Large intestine (tissue), 3 donors: Measurements from ENCODE around the gene EMX2. TPM values are rescaled to one million over a fixed set of nuclear protein-coding genes. Genes with fewer than 3 reads are reported as not detected.
"Not testable (repeated sequence)": the region's sequence is repeated elsewhere in the genome, so short reads cannot be mapped to it uniquely, and the experiment has no call there.

Experiments
- DNase-seq, 2 donors: peaks; one replicate each; pipeline versions ENCODE4 v3.0.0 to v3.0.0-alpha.2; 2013
- H3K27ac ChIP-seq: one replicate; pipeline ENCODE4 v1.5.1; 2013; ENCODE audit warnings: low read length
- H3K27me3 ChIP-seq: 2 replicates; pipeline ENCODE4 v1.6.1; 2013; ENCODE audit warnings: low read length; ENCODE audit not compliant: control insufficient read depth, insufficient read depth
- H3K36me3 ChIP-seq: 2 replicates; pipeline ENCODE4 v1.6.1; 2013; ENCODE audit warnings: low read length; ENCODE audit not compliant: control insufficient read depth, insufficient read depth
- H3K4me1 ChIP-seq: one replicate; pipeline ENCODE4 v1.6.1; 2013; ENCODE audit warnings: low read length; ENCODE audit not compliant: control insufficient read depth, insufficient read depth
- H3K4me3 ChIP-seq: one replicate; pipeline ENCODE4 v1.5.1; 2013; ENCODE audit warnings: low read length
- H3K9me3 ChIP-seq: one replicate; pipeline ENCODE4 v1.6.1; 2013; ENCODE audit warnings: mild to moderate bottlenecking, low read depth, low read length, moderate library complexity; ENCODE audit not compliant: control insufficient read depth
- WGBS: methylation state at CpG from one replicate; pipeline ENCODE4 v1.1.5; 2013; ENCODE audit warnings: low lambda C conversion rate; ENCODE audit not compliant: insufficient coverage; 5-methylcytosine and 5-hydroxymethylcytosine counted together
- polyA plus RNA-seq: library from polyadenylated mRNA; unstranded; fragments of 120-200 nt; gene quantifications from one replicate; pipeline ENCODE4 v1.2.1, GENCODE V29; 2013

The EMX2 gene
- polyA plus RNA-seq, 1 donor: not detected

DNA sequence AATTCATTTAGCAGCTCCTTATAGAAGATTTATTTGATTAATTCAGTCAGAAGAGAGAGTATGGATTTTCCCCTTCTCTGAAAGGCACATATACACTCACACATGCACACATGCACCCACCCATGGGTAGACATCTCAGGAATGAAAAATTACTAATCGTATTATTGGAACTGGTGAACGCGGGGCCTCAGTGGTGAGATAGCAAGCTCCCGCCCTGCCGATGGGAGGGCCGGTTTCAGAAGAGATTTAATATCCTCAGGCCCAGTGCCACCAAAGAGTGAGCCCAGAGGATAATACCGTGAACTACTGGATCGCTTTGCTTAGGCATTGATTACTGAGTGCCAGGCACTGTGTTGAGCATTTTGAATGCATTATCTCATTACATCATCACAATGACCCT, 38.0 kb upstream of the EMX2 start:
- Histone ChIP-seq H3K4me1 (no peaks in the 10 kb centered on the region), H3K27me3 (peaks cover 4% of the 10 kb centered on the region), H3K27ac (no peak overlapping the region), H3K36me3 (no peaks in the 10 kb centered on the region), H3K4me3 (no peak overlapping the region), H3K9me3 (no peaks in the 10 kb centered on the region)
- DNase-seq: no peak
- no CpG with 5 or more reads among the region's 8 CpGs for WGBS

DNA sequence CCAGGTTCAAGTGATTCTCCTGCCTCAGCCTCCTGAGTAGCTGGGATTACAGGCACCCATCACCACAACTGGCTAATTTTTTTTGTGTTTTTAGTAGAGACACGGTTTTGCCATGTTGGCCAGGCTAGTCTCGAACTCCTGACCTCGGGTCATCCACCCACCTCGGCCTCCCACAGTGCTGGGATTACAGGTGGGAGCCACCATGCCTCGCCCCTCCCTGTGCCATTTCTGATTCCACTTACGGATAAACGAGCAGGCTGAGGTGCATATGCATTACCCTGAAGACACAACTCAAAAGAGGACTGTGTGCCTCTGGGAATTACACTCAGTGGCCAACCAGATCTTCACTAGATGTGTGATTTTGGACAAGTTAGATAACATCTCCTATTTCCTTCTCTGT, 35.5 kb upstream of the EMX2 start:
- H3K9me3 ChIP-seq, H3K36me3 ChIP-seq, H3K27me3 ChIP-seq, H3K4me3 ChIP-seq, H3K27ac ChIP-seq, DNase-seq, H3K4me1 ChIP-seq: not testable (repeated sequence)
- WGBS: no CpG with 5 or more reads among the region's 7 CpGs

DNA sequence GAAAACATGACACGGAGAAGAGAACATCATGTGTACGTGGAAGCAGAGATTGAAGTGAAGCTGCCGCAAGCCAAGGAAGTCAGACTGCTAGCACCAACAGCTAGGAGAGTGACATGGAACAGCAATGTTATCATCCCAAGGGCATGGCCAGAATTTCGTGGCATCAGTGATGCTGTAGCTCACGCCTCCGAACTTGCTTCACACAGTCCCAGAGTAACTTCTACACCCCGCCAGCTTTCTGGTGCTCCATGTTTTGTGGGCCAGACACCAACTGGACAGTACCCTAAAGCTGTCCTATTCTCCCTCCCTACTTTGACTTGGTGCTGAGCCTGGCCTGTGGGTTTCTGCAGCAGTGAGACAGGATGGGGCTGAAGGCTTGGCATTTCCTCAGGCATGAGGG, 33.0 kb upstream of the EMX2 start:
- no peak for DNase-seq
- WGBS: 94% methylated on average over 2 of the region's 7 CpGs
- Histone ChIP-seq H3K4me1 (no peaks in the 10 kb centered on the region), H3K9me3 (no peaks in the 10 kb centered on the region), H3K36me3 (no peaks in the 10 kb centered on the region), H3K4me3 (no peak overlapping the region), H3K27me3 (peaks cover 2% of the 10 kb centered on the region), H3K27ac (no peak overlapping the region)

DNA sequence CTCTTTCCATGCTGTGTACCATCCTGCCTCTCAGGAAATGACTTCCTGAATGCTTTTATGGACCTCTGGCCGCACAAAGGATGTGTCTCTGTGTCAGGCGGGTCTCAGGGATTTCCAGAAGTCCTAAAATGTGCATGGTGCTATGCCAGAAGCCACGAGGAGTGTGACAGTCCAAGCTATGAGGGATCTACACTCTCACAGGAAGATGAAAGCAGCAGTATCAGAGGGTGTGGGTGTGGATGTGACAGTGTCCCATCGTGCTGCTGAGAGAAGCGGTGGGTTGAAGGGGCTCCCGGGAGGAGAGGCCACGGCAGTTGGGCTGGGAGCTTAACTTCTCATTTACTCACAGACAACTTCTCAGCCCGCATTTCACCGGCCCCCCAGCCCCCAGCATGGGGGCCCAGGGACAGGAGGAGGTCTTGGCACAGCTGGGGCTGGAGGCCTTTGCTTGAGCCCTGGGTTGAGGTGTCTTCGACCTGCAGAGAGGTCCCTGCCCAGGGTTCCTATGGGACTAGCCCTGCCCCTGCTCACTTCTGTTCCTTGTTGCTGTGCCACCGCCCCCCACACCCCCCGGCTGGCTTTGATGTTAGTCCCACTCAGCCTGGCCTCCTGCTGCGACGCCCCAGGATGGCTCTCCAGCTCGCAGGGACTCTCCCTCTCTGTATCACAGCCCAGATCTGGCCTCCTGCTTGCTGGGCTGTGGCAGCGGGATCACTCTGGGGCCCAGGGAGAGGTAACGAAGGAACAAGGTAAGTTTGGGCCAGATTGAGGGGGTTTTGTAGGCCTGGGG, 30.8 kb upstream of the EMX2 start:
- no peak overlapping the region for H3K27ac ChIP-seq
- no peaks in the 10 kb centered on the region for H3K9me3 ChIP-seq
- no peaks in the 10 kb centered on the region for H3K36me3 ChIP-seq
- no peak for DNase-seq
- no peaks in the 10 kb centered on the region for H3K27me3 ChIP-seq
- no CpG with 5 or more reads among the region's 17 CpGs for WGBS
- H3K4me1 ChIP-seq: no peaks in the 10 kb centered on the region
- no peak overlapping the region for H3K4me3 ChIP-seq

DNA sequence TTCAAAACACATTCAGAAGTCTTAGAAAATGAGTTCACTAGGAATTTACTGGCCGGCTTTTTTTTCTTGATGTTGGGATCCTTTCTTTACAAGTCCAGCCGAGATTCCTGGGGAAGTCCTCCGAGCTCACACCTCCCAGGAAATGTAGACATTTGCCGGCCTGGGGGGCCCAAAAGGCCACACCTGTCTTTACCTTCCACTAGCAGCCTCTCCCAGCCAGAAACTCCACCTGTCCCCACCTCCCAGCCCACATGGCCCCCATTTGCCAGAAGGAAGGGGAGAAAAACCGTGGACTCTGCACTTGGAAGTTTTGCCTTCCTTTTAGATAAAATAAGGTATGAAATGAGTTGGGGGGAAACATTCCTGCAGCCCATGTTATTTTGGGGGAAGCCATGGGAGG, 27.6 kb upstream of the EMX2 start:
- DNase-seq: no peak
- Histone ChIP-seq H3K9me3 (no peaks in the 10 kb centered on the region), H3K27ac (no peak overlapping the region), H3K36me3 (no peaks in the 10 kb centered on the region), H3K4me1 (peaks cover 4% of the 10 kb centered on the region), H3K4me3 (no peak overlapping the region), H3K27me3 (peaks cover 3% of the 10 kb centered on the region)
- WGBS: no CpG with 5 or more reads among the region's 5 CpGs

DNA sequence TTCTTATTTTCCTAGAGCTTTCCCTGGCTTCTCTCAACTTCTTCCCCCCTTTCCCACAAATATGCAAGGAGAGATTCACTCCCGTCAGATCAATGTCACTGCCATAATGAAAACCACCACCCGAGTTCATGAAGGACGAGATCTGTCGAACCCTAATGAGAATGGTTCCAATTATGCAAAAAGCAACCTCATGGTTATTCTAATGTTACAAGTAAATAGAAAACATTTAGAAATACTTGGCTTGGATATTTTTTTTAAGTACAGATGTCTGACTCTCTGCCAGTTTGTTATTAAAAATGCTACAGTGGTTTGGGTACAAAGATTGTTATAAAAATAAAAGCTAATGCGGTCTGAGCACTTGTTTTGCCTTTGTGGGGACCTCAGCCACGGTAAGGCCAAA, 25.9 kb upstream of the EMX2 start:
- H3K9me3 ChIP-seq: no peaks in the 10 kb centered on the region
- WGBS: 100% methylated on average over 1 of the region's 6 CpGs
- no peak overlapping the region for H3K27ac ChIP-seq
- no peaks in the 10 kb centered on the region for H3K36me3 ChIP-seq
- no peak for DNase-seq
- H3K27me3 ChIP-seq: peaks cover 8% of the 10 kb centered on the region
- no peak overlapping the region for H3K4me3 ChIP-seq
- H3K4me1 ChIP-seq: peaks cover 4% of the 10 kb centered on the region

DNA sequence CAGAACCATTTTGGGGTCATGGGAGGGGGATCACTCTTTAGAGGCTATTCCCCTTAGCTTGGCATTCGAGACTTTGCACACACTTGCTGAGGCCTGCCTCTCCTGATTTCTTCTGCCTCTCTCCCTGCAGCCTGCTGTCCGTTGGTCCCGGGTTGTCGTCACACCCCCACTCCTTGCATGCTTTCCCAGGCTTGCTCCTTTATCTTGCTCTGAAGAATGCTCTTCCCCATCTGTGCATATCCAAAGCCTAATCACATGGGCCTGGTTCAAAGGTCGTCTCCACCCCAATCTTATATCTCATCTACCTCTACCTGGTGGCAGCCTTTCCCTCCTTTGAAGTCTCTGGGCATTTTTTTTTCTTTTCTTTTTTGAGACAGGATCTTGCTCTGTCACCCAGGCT, 24.3 kb upstream of the EMX2 start:
- peak in 1 of 2 donors; percentile 22 for DNase-seq
- H3K4me3 ChIP-seq: no peak overlapping the region
- H3K4me1 ChIP-seq: peaks cover 4% of the 10 kb centered on the region
- peaks cover 8% of the 10 kb centered on the region for H3K27me3 ChIP-seq
- no peaks in the 10 kb centered on the region for H3K9me3 ChIP-seq
- no peak overlapping the region for H3K27ac ChIP-seq
- 0% methylated on average over 3 of the region's 5 CpGs for WGBS
- H3K36me3 ChIP-seq: no peaks in the 10 kb centered on the region

DNA sequence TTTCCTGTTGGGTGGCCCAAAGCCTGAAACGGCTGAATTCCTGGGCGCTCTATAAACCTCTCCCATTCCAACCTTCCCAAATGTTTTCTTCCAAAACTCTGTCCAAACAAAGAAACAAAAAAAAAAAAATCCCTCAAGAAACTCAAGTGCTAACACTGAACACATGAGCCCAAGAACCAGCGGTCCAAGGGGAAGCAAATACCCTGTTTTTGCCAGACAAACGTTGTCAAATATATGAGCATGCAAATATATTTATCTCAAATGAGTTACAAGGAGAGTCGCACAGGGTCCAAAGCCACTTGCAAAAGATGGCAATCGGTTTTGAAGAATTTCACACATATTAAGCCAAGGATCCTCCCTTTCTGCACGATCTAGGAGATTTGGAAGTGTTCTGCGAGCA, 23.3 kb upstream of the EMX2 start:
- Histone ChIP-seq H3K4me1 (peaks cover 4% of the 10 kb centered on the region), H3K36me3 (no peaks in the 10 kb centered on the region), H3K27me3 (peaks cover 15% of the 10 kb centered on the region), H3K4me3 (no peak overlapping the region), H3K27ac (no peak overlapping the region), H3K9me3 (no peaks in the 10 kb centered on the region)
- no peak for DNase-seq
- WGBS: 100% methylated on average over 1 of the region's 8 CpGs

DNA sequence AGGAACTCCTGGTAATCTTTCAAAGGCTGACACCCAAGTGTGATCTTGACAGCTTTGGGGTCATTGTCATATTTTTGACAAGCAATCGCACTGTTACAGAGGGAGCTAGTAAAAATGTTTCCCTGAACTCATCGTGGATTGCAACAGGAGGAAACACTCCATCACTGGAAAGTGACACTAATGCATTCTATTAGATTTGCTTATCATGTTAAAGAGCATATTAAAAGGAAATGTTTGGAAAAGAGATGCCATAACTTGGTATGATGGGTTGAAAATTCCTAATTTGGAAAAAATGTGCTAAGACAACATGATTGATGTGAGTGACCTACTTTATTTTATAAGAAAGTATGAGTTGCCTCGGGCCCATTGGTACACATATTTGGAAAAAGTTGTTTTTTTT, 22.7 kb upstream of the EMX2 start:
- H3K9me3 ChIP-seq: no peaks in the 10 kb centered on the region
- H3K4me3 ChIP-seq: no peak overlapping the region
- peaks cover 4% of the 10 kb centered on the region for H3K4me1 ChIP-seq
- H3K36me3 ChIP-seq: no peaks in the 10 kb centered on the region
- WGBS: 71% methylated on average over 1 of the region's 3 CpGs
- H3K27me3 ChIP-seq: peaks cover 20% of the 10 kb centered on the region
- H3K27ac ChIP-seq: no peak overlapping the region
- DNase-seq: no peak

DNA sequence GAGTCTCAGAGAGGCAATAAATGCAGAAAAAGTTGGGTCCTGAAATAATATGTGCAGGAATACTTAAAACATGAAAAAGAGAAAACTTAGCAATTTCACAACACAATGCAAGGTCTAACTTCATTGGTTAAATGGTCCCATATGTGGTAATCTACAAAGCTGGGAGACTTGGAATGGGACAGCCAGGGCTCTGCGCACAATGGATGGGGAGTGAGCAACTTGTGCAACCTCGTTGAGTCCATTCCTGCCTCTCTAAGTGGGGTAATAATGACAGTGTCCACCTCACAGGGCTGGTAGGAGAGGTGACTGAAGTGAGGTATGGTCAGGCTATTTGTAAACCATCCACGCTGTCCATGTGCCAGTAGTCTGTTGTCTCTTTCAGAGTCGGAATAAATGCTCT, 11.8 kb upstream of the EMX2 start:
- no peak for DNase-seq
- H3K27me3 ChIP-seq: peaks cover 86% of the 10 kb centered on the region
- no CpG with 5 or more reads among the region's 4 CpGs for WGBS

DNA sequence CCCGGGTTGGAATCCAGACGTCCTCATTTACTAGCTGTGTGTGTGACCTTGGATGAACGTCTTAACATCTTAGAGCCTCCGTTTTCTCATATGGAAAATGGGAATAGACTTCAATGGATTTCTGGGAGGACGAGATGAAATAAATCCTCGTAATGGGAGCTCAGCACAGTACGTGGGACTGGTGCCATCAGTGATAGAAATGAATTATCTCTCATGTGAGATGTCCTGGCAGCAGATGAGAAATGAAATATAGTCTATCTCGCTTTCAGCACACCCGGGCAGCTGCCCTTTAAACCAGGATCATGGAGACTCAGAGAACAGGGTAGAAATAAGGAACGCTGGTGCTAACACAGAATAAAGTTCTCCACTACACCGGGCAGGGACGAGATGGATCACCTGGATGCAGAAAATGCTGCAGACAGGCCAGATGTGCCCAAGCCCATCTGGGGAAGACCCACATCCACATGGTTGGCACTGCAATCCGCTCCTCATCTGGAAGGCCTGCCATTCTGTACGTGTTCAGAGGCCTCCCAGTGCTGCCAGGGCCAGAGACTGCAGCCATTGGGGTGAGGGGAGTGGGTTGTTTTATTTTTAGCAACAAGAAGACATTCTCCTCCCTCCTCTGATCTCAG, 11.1 kb upstream of the EMX2 start:
- no peak for DNase-seq
- 52% methylated on average over 3 of the region's 14 CpGs for WGBS
- Histone ChIP-seq H3K27ac (no peak overlapping the region), H3K4me1 (peaks cover 8% of the 10 kb centered on the region), H3K9me3 (peaks cover 13% of the 10 kb centered on the region), H3K4me3 (no peak overlapping the region), H3K36me3 (no peaks in the 10 kb centered on the region), H3K27me3 (peaks cover 91% of the 10 kb centered on the region)

More for the DNA sequence above, 11.8 kb upstream of the EMX2 start:
- Histone ChIP-seq H3K27ac (no peak overlapping the region), H3K4me3 (no peak overlapping the region), H3K36me3 (no peaks in the 10 kb centered on the region), H3K9me3 (peaks cover 13% of the 10 kb centered on the region), H3K4me1 (peaks cover 8% of the 10 kb centered on the region)
